ENCODE measurements around the gene PROKR2.

- TF ChIP-seq, protein P1, sequence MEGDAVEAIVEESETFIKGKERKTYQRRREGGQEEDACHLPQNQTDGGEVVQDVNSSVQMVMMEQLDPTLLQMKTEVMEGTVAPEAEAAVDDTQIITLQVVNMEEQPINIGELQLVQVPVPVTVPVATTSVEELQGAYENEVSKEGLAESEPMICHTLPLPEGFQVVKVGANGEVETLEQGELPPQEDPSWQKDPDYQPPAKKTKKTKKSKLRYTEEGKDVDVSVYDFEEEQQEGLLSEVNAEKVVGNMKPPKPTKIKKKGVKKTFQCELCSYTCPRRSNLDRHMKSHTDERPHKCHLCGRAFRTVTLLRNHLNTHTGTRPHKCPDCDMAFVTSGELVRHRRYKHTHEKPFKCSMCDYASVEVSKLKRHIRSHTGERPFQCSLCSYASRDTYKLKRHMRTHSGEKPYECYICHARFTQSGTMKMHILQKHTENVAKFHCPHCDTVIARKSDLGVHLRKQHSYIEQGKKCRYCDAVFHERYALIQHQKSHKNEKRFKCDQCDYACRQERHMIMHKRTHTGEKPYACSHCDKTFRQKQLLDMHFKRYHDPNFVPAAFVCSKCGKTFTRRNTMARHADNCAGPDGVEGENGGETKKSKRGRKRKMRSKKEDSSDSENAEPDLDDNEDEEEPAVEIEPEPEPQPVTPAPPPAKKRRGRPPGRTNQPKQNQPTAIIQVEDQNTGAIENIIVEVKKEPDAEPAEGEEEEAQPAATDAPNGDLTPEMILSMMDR (conservative IDR thresholded peaks at IDR 0.05): no peak
- TF ChIP-seq EZH2 (IDR thresholded peaks at IDR 0.05; ENCODE audit: low read depth): no peak
Measured at GRCh38 chr20:5364997-5365597, 48.3 kb upstream of the PROKR2 start.

Measured in PC-9 (cell line).